K562 (cell line): ENCODE data around the gene HNMT. TPM values are rescaled to one million over a fixed set of nuclear protein-coding genes. Genes with fewer than 3 reads are reported as not detected.

Source experiments
- ATAC-seq: fragments of 200-7000 bp; cut with Tn5 transposase; 3 replicates; pipeline ENCODE4 v1.9.1; 2020; ENCODE audit warnings: moderate library complexity
- BruUV-seq: library from RNA; stranded (reverse); fragments of 400-500 nt; replicated peaks from 2 replicates; lab custom pipeline; 2021; lab: Mats Ljungman, UMichigan
- CTCF ChIA-PET: fragments of 300-600 bp; formaldehyde crosslinking; extraction: SDS; loops from one replicate; lab custom pipeline; 2021; ENCODE audit warnings: low intra/inter-chr PET ratio; lab: Yijun Ruan, JAX
- POLR2A ChIA-PET: fragments of 300-600, 350-650 bp; sonication (Branson Sonifier 250); formaldehyde crosslinking; extraction: SDS; loops from one replicate; lab custom pipeline; 2021; ENCODE audit warnings: antibody characterized with exemption, inconsistent platforms; lab: Yijun Ruan, JAX
- DNase-seq, 4 experiments: peaks; one replicate each; pipeline versions ENCODE4 v3.0.0 to v3.0.0-alpha.2; 2011 to 2018; ENCODE audit warnings: low spot score in 3 of 4, mixed read lengths in 3 of 4; ENCODE audit errors: extremely low read depth in 1 of 4
- FAIRE-seq: peaks from 2 replicates; lab custom pipeline; 2011; peaks lifted over from hg19 to GRCh38; lab: Jason Lieb, UNC
- H2AFZ ChIP-seq: 2 replicates; pipeline ENCODE4 v1.6.0; 2011; ENCODE audit warnings: low read depth, low read length, control low read depth, inconsistent platforms
- H3K27ac ChIP-seq: fragments of 200-600 bp; 3 replicates; pipeline ENCODE4 v1.8.0; 2011; ENCODE audit warnings: low read depth, mild to moderate bottlenecking, control low read depth, inconsistent platforms, low read length, moderate library complexity, mixed read lengths; ENCODE audit errors: extremely low read depth
- H3K27me3 ChIP-seq, 2 experiments: fragments of 300-600 bp in 1 of 2; 2 replicates in 1 of 2; 3 replicates in 1 of 2; pipeline versions ENCODE4 v1.6.0 to v1.8.0; 2011; ENCODE audit warnings: inconsistent platforms in 2 of 2, low read length in 2 of 2, mild to moderate bottlenecking in 1 of 2, mixed read lengths in 1 of 2, moderate library complexity in 1 of 2; ENCODE audit not compliant: control insufficient read depth in 2 of 2, insufficient read depth in 2 of 2
- H3K36me3 ChIP-seq: fragments of 300-600 bp; 3 replicates; pipeline ENCODE4 v1.8.0; 2011; ENCODE audit warnings: mild to moderate bottlenecking, low read length, inconsistent platforms; ENCODE audit not compliant: control insufficient read depth, insufficient read depth
- H3K4me1 ChIP-seq, 2 experiments: fragments of 200-600 bp in 1 of 2; replicated peaks in 1 of 2; 2 replicates in 1 of 2; 3 replicates in 1 of 2; pipeline versions ENCODE4 v1.5.1 to v1.8.0; 2011; ENCODE audit warnings: inconsistent platforms in 2 of 2, low read length in 2 of 2, mild to moderate bottlenecking in 1 of 2, mixed read lengths in 1 of 2, moderate library complexity in 1 of 2; ENCODE audit not compliant: control insufficient read depth in 2 of 2, insufficient read depth in 2 of 2
- H3K4me2 ChIP-seq: 2 replicates; pipeline ENCODE4 v1.6.1; 2011; ENCODE audit warnings: low read length, control low read depth, inconsistent platforms, mixed read lengths; ENCODE audit not compliant: insufficient read depth
- H3K4me3 ChIP-seq: fragments of 200-600 bp; sonication (generic), shearing (Covaris generic); 2 replicates; pipeline ENCODE4 v1.5.1; 2016; ENCODE audit warnings: control low read depth, inconsistent platforms
- H3K79me2 ChIP-seq: fragments of 200-600 bp; 3 replicates; pipeline ENCODE4 v1.8.0; 2011; ENCODE audit warnings: low read length, inconsistent platforms; ENCODE audit not compliant: control insufficient read depth, insufficient read depth
- H3K9ac ChIP-seq, 2 experiments: 2 replicates each; pipeline versions ENCODE4 v1.6.0 to v1.6.1; 2011; ENCODE audit warnings: low read depth in 2 of 2, low read length in 2 of 2, control low read depth in 1 of 2, inconsistent platforms in 1 of 2, mild to moderate bottlenecking in 1 of 2, mixed read lengths in 1 of 2; ENCODE audit not compliant: insufficient read depth in 1 of 2
- H3K9me1 ChIP-seq: one replicate; pipeline ENCODE4 v1.6.0; 2011; ENCODE audit warnings: inconsistent platforms, mild to moderate bottlenecking, low read length, moderate library complexity; ENCODE audit not compliant: control insufficient read depth, insufficient read depth
- H3K9me3 ChIP-seq: replicated peaks from 2 replicates; pipeline ENCODE4 v1.5.1; 2011; ENCODE audit warnings: low read depth, low read length, inconsistent platforms; ENCODE audit not compliant: control insufficient read depth, insufficient read depth
- H4K20me1 ChIP-seq: replicated peaks from 2 replicates; pipeline ENCODE4 v1.6.1; 2011; ENCODE audit warnings: low read length, inconsistent platforms, mixed read lengths; ENCODE audit not compliant: control insufficient read depth, insufficient read depth
- ILF3 ChIP-seq: fragments of 450-650 bp; IDR thresholded peaks from 2 replicates; pipeline ENCODE4 v1.6.1; 2018; ENCODE audit warnings: antibody characterized with exemption, mild to moderate bottlenecking, moderate library complexity, borderline replicate concordance
- POLR3G ChIP-seq: IDR thresholded peaks from 2 replicates; pipeline ENCODE4 v1.6.1; 2011; ENCODE audit not compliant: insufficient read length, insufficient replicate concordance; ENCODE audit errors: extremely low read depth
- RAD21 ChIP-seq, 2 experiments: fragments of 250-450 bp in 1 of 2; fragments of 450-650 bp in 1 of 2; sonication (Bioruptor Pico) in 1 of 2; formaldehyde crosslinking in 1 of 2; IDR thresholded peaks in 1 of 2; conservative IDR thresholded peaks in 1 of 2; 2 replicates each; pipeline versions ENCODE4 v1.4.0 to v1.8.0; 2020 to 2022; ENCODE audit warnings: mild to moderate bottlenecking in 2 of 2, moderate library complexity in 1 of 2
- SIN3A ChIP-seq, 2 experiments: fragments of 150-350 bp in 1 of 2; IDR thresholded peaks; 2 replicates each; pipeline ENCODE4 v1.6.1; 2011 to 2016; ENCODE audit warnings: borderline replicate concordance in 2 of 2, low read depth in 2 of 2, low read length in 2 of 2, mild to moderate bottlenecking in 2 of 2, moderate library complexity in 2 of 2; ENCODE audit not compliant: control insufficient read depth in 1 of 2
- ZNF134 ChIP-seq: fragments of 250-450 bp; sonication (Bioruptor Pico); conservative IDR thresholded peaks from 2 replicates; pipeline ENCODE4 v1.4.0; 2020
- WGBS: fragments of 100-300 bp; shearing (Covaris generic); methylation state at CpG from one replicate; pipeline ENCODE4 v1.1.6; 2016; ENCODE audit warnings: low coverage, mixed read lengths; ENCODE audit not compliant: insufficient coverage; ENCODE audit errors: missing lambda C conversion rate; 5-methylcytosine and 5-hydroxymethylcytosine counted together
- in situ Hi-C: fragments of 300-500 bp; cut with MboI; formaldehyde crosslinking; loops from 4 replicates; pipeline ENCODE4 v1.15.0; 2018; ENCODE audit warnings: inconsistent platforms, mixed read lengths
- intact Hi-C: fragments of 100-400 bp; cut with micrococcal nuclease; formaldehyde crosslinking; loops from 2 replicates; pipeline ENCODE4 v1.14.2; 2022
- polyA plus RNA-seq, 8 experiments: library from polyadenylated mRNA; depleted of rRNA in 4 of 8; stranded (reverse) in 5 of 8; unstranded in 3 of 8; fragments of >200 nt; fragmentation: Nextera tagmentation in 2 of 8; fragmentation: Illumina TruSeq in 1 of 8; extraction: Ambion mirVana in 2 of 8; extraction: Trizol in 1 of 8; gene quantifications; 2 replicates each; pipeline versions ENCODE4 v1.2.1 to v1.2.3, GENCODE V29; 2011 to 2014; ENCODE audit warnings: inconsistent platforms in 1 of 8, missing spikeins in 1 of 8
- total RNA-seq, 7 experiments: library from RNA; depleted of rRNA in 6 of 7; stranded (reverse); fragments of >200 nt in 6 of 7; fragmentation: Illumina TruSeq in 2 of 7; extraction: Trizol in 2 of 7; gene quantifications; 2 replicates each; pipeline versions ENCODE4 v1.2.1 to v1.2.3, GENCODE V29; 2011 to 2021; ENCODE audit warnings: low replicate concordance in 1 of 7
- TF ChIP-seq, protein P1 (sequence below): fragments of 250-450 bp; sonication (Bioruptor Pico); IDR thresholded peaks from 2 replicates; pipeline ENCODE4 v1.5.1; 2021; ENCODE audit warnings: mild to moderate bottlenecking
- TF ChIP-seq, protein P2 (sequence below): fragments of 250-450 bp; sonication (Bioruptor Pico); IDR thresholded peaks from 2 replicates; pipeline ENCODE4 v1.8.0; 2021; ENCODE audit warnings: moderate library complexity, mild to moderate bottlenecking, inconsistent platforms
- TF ChIP-seq, protein P3 (sequence below): sonication (generic); formaldehyde crosslinking; IDR thresholded peaks from 2 replicates; pipeline ENCODE4 v1.8.0; 2022; ENCODE audit warnings: mild to moderate bottlenecking, missing genetic modification reagents
- TF ChIP-seq, protein P4 (sequence below), 3 experiments: IDR thresholded peaks in 2 of 3; conservative IDR thresholded peaks in 1 of 3; 2 replicates each; pipeline ENCODE4 v1.5.1; 2011 to 2012; ENCODE audit warnings: low read length in 3 of 3, mild to moderate bottlenecking in 3 of 3, control low read depth in 2 of 3, improper control_type of control experiment in 1 of 3, inconsistent platforms in 1 of 3, low read depth in 1 of 3, mixed read lengths in 1 of 3, moderate library complexity in 1 of 3; ENCODE audit not compliant: insufficient read depth in 2 of 3

The HNMT gene
- total and polyA plus RNA-seq, 9 of the 15 experiments (the other 6 are each of a cell fraction or from before 2014, with no cell fraction given): 3.1 to 10.9 (median 5.3) TPM

DNA sequence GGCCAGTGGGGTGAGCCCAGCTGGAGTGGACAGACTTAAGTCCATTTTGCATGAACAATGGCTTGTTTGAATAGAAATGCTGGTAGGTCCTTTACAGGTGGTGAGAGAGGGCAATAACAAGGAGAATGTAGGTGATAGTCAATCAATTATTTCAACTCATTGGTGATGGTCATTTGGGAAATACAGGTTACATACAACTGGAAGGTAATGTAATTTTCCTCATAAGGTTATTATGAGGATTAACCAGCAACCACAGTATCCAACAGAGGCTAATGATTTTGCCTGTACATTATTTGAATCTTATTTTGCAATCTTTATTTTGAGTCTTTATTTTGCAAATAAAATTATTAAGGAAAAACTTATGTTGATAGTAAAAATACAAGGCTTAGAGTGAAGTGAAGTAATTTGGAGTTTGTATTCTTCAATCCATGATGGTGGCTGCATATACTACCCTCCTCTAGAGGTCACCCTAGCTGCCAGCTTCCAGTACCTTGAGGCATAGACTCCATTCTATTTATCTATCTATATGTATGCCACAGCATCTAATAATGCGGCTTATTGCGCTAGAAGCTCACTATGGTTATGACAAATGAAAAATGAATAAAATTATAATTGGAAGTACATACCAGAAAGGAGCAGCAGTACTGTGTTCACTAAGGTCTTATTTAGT is 20.5 kb upstream of the HNMT start:
- in situ Hi-C loops (no loop called here), intact Hi-C loops (loop anchor here (10.0 kb wide), 1 partner anchor 431 kb away; no protein-coding TSS in a partner anchor)
- Histone ChIP-seq H3K4me3 (no peak overlapping the region), H3K9ac (no peak overlapping the region), H3K79me2 (no peaks in the 10 kb centered on the region), H3K4me1 (peaks cover 0 to 8% of the 10 kb centered on the region in 2 experiments; a peak in 1 of 5 replicates), H3K9me3 (no peaks in the 10 kb centered on the region)
- BruUV-seq: no TSS peak
- no peak for FAIRE-seq
- CTCF ChIA-PET: no interaction called here
- no peak for DNase-seq
- POLR2A ChIA-PET: no interaction called here
- peak; percentile 64 for ATAC-seq
- TF ChIP-seq, protein P1, sequence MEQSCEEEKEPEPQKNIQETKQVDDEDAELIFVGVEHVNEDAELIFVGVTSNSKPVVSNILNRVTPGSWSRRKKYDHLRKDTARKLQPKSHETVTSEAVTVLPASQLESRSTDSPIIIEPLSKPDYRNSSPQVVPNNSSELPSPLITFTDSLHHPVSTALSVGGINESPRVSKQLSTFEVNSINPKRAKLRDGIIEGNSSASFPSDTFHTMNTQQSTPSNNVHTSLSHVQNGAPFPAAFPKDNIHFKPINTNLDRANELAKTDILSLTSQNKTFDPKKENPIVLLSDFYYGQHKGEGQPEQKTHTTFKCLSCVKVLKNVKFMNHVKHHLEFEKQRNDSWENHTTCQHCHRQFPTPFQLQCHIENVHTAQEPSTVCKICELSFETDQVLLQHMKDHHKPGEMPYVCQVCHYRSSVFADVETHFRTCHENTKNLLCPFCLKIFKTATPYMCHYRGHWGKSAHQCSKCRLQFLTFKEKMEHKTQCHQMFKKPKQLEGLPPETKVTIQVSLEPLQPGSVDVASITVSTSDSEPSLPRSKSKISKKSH (CRISPR knock-in tag): no peak
- TF ChIP-seq, protein P2, sequence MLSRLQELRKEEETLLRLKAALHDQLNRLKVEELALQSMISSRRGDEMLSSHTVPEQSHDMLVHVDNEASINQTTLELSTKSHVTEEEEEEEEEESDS: no peak
- TF ChIP-seq SIN3A (IDR thresholded peaks at IDR 0.05; ENCODE audit: borderline replicate concordance in 2 of 2, control insufficient read depth in 1 of 2, low read depth in 2 of 2, low read length in 2 of 2): no peak
- peak; percentile 6 to 41; a peak in 2 of 4 replicates for TF ChIP-seq RAD21 (CRISPR knock-in tag; conservative IDR thresholded peaks at IDR 0.05 in 1 of 2, IDR thresholded peaks at IDR 0.05 in 1 of 2)
- no peak for TF ChIP-seq ILF3
- TF ChIP-seq ZNF134 (CRISPR knock-in tag): no peak
- TF ChIP-seq, protein P3, sequence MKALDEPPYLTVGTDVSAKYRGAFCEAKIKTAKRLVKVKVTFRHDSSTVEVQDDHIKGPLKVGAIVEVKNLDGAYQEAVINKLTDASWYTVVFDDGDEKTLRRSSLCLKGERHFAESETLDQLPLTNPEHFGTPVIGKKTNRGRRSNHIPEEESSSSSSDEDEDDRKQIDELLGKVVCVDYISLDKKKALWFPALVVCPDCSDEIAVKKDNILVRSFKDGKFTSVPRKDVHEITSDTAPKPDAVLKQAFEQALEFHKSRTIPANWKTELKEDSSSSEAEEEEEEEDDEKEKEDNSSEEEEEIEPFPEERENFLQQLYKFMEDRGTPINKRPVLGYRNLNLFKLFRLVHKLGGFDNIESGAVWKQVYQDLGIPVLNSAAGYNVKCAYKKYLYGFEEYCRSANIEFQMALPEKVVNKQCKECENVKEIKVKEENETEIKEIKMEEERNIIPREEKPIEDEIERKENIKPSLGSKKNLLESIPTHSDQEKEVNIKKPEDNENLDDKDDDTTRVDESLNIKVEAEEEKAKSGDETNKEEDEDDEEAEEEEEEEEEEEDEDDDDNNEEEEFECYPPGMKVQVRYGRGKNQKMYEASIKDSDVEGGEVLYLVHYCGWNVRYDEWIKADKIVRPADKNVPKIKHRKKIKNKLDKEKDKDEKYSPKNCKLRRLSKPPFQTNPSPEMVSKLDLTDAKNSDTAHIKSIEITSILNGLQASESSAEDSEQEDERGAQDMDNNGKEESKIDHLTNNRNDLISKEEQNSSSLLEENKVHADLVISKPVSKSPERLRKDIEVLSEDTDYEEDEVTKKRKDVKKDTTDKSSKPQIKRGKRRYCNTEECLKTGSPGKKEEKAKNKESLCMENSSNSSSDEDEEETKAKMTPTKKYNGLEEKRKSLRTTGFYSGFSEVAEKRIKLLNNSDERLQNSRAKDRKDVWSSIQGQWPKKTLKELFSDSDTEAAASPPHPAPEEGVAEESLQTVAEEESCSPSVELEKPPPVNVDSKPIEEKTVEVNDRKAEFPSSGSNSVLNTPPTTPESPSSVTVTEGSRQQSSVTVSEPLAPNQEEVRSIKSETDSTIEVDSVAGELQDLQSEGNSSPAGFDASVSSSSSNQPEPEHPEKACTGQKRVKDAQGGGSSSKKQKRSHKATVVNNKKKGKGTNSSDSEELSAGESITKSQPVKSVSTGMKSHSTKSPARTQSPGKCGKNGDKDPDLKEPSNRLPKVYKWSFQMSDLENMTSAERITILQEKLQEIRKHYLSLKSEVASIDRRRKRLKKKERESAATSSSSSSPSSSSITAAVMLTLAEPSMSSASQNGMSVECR (CRISPR knock-in tag): no peak
- no peak for TF ChIP-seq POLR3G
- TF ChIP-seq, protein P4, sequence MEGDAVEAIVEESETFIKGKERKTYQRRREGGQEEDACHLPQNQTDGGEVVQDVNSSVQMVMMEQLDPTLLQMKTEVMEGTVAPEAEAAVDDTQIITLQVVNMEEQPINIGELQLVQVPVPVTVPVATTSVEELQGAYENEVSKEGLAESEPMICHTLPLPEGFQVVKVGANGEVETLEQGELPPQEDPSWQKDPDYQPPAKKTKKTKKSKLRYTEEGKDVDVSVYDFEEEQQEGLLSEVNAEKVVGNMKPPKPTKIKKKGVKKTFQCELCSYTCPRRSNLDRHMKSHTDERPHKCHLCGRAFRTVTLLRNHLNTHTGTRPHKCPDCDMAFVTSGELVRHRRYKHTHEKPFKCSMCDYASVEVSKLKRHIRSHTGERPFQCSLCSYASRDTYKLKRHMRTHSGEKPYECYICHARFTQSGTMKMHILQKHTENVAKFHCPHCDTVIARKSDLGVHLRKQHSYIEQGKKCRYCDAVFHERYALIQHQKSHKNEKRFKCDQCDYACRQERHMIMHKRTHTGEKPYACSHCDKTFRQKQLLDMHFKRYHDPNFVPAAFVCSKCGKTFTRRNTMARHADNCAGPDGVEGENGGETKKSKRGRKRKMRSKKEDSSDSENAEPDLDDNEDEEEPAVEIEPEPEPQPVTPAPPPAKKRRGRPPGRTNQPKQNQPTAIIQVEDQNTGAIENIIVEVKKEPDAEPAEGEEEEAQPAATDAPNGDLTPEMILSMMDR (IDR thresholded peaks at IDR 0.05 in 2 of 3, conservative IDR thresholded peaks at IDR 0.05 in 1 of 3; ENCODE audit: insufficient read depth in 2 of 3, low read depth in 1 of 3, low read length in 3 of 3): peak; percentile 4 to 41 (median 24); a peak in 2 of 6 replicates
- TF ChIP-seq, all 486 proteins: peak for 2
- Histone ChIP-seq H3K27ac (no peak overlapping the region), H2AFZ (no peak overlapping the region), H3K9me1 (no peaks in the 10 kb centered on the region), H3K27me3 (no peaks in the 10 kb centered on the region), H4K20me1 (no peaks in the 10 kb centered on the region), H3K36me3 (no peaks in the 10 kb centered on the region), H3K4me2 (no peak overlapping the region)
- 70% methylated on average over 2 of the region's 2 CpGs for WGBS
